Fibroblast of pulmonary artery (primary cell): ENCODE results near the gene GNPNAT1.

Experiments used
- DNase-seq: peaks from one replicate; pipeline ENCODE4 v3.0.0-alpha.2; 2010; ENCODE audit warnings: low read depth
- H3K4me3 ChIP-seq: replicated peaks from 2 replicates; pipeline ENCODE4 v1.5.1; 2011; ENCODE audit warnings: low read depth, mild to moderate bottlenecking, control low read depth, low read length, moderate library complexity
- TF ChIP-seq, protein P1 (sequence below): IDR thresholded peaks from 2 replicates; pipeline ENCODE4 v1.5.1; 2011; ENCODE audit warnings: mild to moderate bottlenecking, control low read depth, low read length, inconsistent platforms; ENCODE audit errors: missing control alignments

Gene GNPNAT1

DNA sequence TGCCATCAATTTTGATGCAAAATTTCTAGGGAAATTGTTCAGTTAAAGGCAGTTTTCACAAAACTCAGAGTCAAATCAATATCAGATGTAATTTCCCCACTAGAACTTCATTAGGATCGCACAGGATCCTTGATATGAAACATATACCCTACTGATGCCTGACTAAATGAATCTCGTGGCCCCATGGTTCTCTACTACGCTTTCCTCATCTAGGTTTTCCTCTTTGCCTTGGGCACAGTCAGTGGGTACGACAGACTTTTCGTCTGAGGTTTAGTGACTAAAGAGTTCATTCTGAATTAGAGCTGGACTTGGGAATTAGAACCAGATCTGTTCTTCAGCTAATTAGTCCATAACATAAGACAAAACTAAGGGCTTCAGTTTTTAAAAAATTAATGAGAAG, 42.5 kb upstream of the GNPNAT1 start:
- TF ChIP-seq, protein P1, sequence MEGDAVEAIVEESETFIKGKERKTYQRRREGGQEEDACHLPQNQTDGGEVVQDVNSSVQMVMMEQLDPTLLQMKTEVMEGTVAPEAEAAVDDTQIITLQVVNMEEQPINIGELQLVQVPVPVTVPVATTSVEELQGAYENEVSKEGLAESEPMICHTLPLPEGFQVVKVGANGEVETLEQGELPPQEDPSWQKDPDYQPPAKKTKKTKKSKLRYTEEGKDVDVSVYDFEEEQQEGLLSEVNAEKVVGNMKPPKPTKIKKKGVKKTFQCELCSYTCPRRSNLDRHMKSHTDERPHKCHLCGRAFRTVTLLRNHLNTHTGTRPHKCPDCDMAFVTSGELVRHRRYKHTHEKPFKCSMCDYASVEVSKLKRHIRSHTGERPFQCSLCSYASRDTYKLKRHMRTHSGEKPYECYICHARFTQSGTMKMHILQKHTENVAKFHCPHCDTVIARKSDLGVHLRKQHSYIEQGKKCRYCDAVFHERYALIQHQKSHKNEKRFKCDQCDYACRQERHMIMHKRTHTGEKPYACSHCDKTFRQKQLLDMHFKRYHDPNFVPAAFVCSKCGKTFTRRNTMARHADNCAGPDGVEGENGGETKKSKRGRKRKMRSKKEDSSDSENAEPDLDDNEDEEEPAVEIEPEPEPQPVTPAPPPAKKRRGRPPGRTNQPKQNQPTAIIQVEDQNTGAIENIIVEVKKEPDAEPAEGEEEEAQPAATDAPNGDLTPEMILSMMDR = no peak
- no peak overlapping the region for H3K4me3 ChIP-seq
- DNase-seq = no peak

- no peak overlapping the region for H3K4me3 ChIP-seq
- DNase-seq = no peak
- TF ChIP-seq, protein P1 = no peak
Observed at GRCh38 chr14:52829527-52830185, 38.2 kb upstream of the GNPNAT1 start.

DNA sequence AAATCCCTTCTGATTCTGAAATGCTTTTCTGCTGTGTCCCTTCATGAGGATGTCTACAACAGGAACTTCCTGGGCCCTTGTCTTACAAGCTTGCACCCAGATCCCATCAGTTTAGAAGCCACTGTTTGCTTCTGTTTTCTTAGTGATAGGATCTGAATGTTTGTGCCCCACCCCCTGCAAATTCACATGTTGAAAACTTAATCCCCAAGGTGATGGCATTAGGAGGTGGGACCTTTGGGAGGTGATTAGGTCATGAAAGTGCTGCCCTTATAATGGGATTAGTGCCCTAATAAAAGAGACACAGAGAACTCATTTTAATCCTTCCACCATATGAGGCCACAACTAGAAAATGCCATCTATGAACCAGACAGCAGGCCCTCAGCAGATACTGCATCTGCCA, 36.0 kb upstream of the GNPNAT1 start:
- DNase-seq = no peak
- no peak overlapping the region for H3K4me3 ChIP-seq
- TF ChIP-seq, protein P1 = no peak

- H3K4me3 ChIP-seq = no peak overlapping the region
- no peak for DNase-seq
- TF ChIP-seq, protein P1 = no peak
Observed at GRCh38 chr14:52825085-52825484, 33.7 kb upstream of the GNPNAT1 start.

- no peak overlapping the region for H3K4me3 ChIP-seq
- DNase-seq = no peak
- TF ChIP-seq, protein P1 = no peak
Observed at GRCh38 chr14:52824462-52824861, 33.1 kb upstream of the GNPNAT1 start.

DNA sequence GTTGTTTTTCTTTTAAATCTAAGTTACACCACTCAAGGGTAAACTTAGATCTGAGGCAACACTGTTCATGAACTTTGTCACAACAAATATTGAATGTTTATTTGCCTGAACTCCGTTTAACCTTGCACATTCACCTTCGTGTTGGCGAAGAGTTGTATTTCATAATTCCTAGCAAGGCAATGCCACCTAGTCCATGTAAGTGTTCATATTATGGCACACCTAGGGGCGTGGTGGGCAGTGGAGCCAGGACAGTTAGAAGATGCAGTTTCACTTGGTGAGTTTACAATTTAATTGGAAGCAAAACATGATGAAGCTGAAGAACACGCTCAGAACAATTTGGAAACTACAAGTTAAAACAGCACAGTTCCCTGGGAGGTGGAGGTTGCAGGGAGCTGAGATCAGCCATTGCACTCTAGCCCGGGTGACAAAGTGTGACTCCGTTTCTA, 30.4 kb upstream of the GNPNAT1 start:
- TF ChIP-seq, protein P1 = no peak
- H3K4me3 ChIP-seq = no peak overlapping the region
- DNase-seq = no peak

DNA sequence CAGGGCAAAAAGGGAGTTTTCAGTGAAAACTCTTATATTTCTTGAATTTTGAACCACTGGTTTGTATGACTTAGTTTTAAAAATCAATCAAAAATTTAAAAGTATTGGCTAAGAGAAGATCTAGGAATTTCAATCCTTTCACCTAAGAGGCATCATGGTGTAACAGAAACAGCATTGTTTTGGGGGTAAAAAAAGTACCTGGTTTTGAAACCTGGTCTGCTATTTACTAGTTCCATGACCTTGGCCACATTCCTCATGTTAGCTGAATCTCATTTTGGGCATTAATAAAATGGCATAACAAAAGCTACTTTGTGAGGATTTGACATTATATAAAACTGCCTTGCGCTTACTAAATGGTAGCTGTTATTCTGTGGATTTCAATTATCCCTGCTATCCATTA, 16.7 kb upstream of the GNPNAT1 start:
- no peak for DNase-seq
- H3K4me3 ChIP-seq = no peak overlapping the region
- TF ChIP-seq, protein P1 = no peak
